C4-2B (cell line): ENCODE results near the gene TTYH3.
A peak's percentile ranks its signal among the peaks of the same experiment; 100 is the strongest.

Experiments used
- H3K27ac ChIP-seq: fragments of 450-650 bp; 2 replicates; pipeline ENCODE4 v1.5.1; 2017
- CTCF ChIP-seq: fragments of 450-650 bp; conservative IDR thresholded peaks from 2 replicates; pipeline ENCODE4 v1.5.1; 2017; ENCODE audit warnings: mild to moderate bottlenecking
- ZFX ChIP-seq: fragments of 450-650 bp; IDR thresholded peaks from 2 replicates; pipeline ENCODE4 v1.6.1; 2017

The TTYH3 gene

GRCh38 chr7:2631946-2632732, at the start of gene TTYH3:
TSS of gene TTYH3 (plus strand) at chr7:2631986. CDS start at chr7:2632156, 170 bp downstream.
- TF ChIP-seq CTCF: no peak
- TF ChIP-seq ZFX: peak; percentile 64; the same call in 1 of the 2 replicates
- peak within 1 kb of the TSS; percentile 81 for H3K27ac ChIP-seq

- TF ChIP-seq ZFX (no peak), CTCF (no peak)
These were observed 49.6 kb upstream of the TTYH3 start for GRCh38 chr7:2582006-2582735.

GRCh38 chr7:2583798-2584580, 47.8 kb upstream of the TTYH3 start:
- no peak for TF ChIP-seq CTCF
- no peak for TF ChIP-seq ZFX

More at GRCh38 chr7:2582006-2582735, 49.6 kb upstream of the TTYH3 start:
- H3K27ac ChIP-seq: no peak overlapping the region

GRCh38 chr7:2585446-2585845, 46.3 kb upstream of the TTYH3 start:
- TF ChIP-seq CTCF (no peak), ZFX (no peak)
- H3K27ac ChIP-seq: no peak overlapping the region

More at GRCh38 chr7:2583798-2584580, 47.8 kb upstream of the TTYH3 start:
- no peak overlapping the region for H3K27ac ChIP-seq

GRCh38 chr7:2586326-2587020, 45.3 kb upstream of the TTYH3 start:
- no peak overlapping the region for H3K27ac ChIP-seq

GRCh38 chr7:2587134-2587533, 44.7 kb upstream of the TTYH3 start:
- no peak for TF ChIP-seq ZFX
- H3K27ac ChIP-seq: no peak overlapping the region

More at GRCh38 chr7:2586326-2587020, 45.3 kb upstream of the TTYH3 start:
- no peak for TF ChIP-seq ZFX
- TF ChIP-seq CTCF: no peak

- no peak for TF ChIP-seq CTCF
- no peak for TF ChIP-seq ZFX
- H3K27ac ChIP-seq: no peak overlapping the region
These were observed 44.0 kb upstream of the TTYH3 start for GRCh38 chr7:2587778-2588177.
